Upper lobe of left lung (tissue), 6 donors: Measurements from ENCODE around the gene CTSL. TPM values are rescaled to one million over a fixed set of nuclear protein-coding genes. Genes with fewer than 3 reads are reported as not detected.
A peak's percentile ranks its signal among the peaks of the same experiment; 100 is the strongest.

Source experiments
- ATAC-seq, 2 donors: fragments of 200-7000 bp; cut with Tn5 transposase; one replicate each; pipeline ENCODE4 v1.9.1; 2022; ENCODE audit warnings: mild to moderate bottlenecking in 2 of 2, moderate library complexity in 2 of 2; ENCODE audit not compliant: low FRiP score in 2 of 2
- DNase-seq, 2 donors: peaks; one replicate each; pipeline ENCODE4 v3.0.0-alpha.2; 2019 to 2020
- H3K27ac ChIP-seq, 4 donors: fragments of 200-600 bp; sonication (generic); one replicate each; pipeline ENCODE4 v1.5.1; 2016 to 2019
- H3K27me3 ChIP-seq, 4 donors: fragments of 200-600 bp; sonication (generic); one replicate each; pipeline ENCODE4 v1.5.1; 2017 to 2019
- H3K36me3 ChIP-seq, 4 donors: fragments of 200-600 bp; sonication (generic); one replicate each; pipeline ENCODE4 v1.5.1; 2016 to 2019
- H3K4me1 ChIP-seq, 4 donors: fragments of 200-600 bp; sonication (generic); one replicate each; pipeline ENCODE4 v1.5.1; 2018 to 2019
- H3K4me3 ChIP-seq, 4 donors: fragments of 200-600 bp; sonication (generic); one replicate each; pipeline ENCODE4 v1.5.1; 2017 to 2019; ENCODE audit warnings: mild to moderate bottlenecking in 2 of 4, moderate library complexity in 1 of 4
- H3K9me3 ChIP-seq, 4 donors: fragments of 200-600 bp; sonication (generic); one replicate each; pipeline ENCODE4 v1.5.1; 2018 to 2019
- CTCF ChIP-seq, 6 experiments: fragments of 450-650 bp in 4 of 6; fragments of 200-600 bp in 2 of 6; sonication (generic) in 2 of 6; IDR thresholded peaks; one replicate each; pipeline ENCODE4 v1.5.1; 2016 to 2019; ENCODE audit warnings: antibody characterized with exemption in 6 of 6
- EP300 ChIP-seq, 4 donors: sonication (generic); formaldehyde crosslinking; IDR thresholded peaks; one replicate each; pipeline ENCODE4 v1.5.1; 2017; ENCODE audit warnings: antibody characterized with exemption in 4 of 4, control low read depth in 2 of 4
- POLR2A ChIP-seq, 4 donors: fragments of 450-650 bp; IDR thresholded peaks; one replicate each; pipeline ENCODE4 v1.5.1; 2016 to 2017; ENCODE audit warnings: antibody characterized with exemption in 4 of 4, mild to moderate bottlenecking in 2 of 4
- POLR2AphosphoS5 ChIP-seq, 2 donors: sonication (generic); formaldehyde crosslinking; IDR thresholded peaks; one replicate each; pipeline ENCODE4 v1.5.1; 2017; ENCODE audit warnings: antibody characterized with exemption in 2 of 2
- WGBS, 2 donors: methylation state at CpG; one replicate each; pipeline ENCODE4 v1.1.5; 2017 to 2018; 5-methylcytosine and 5-hydroxymethylcytosine counted together
- total RNA-seq, 6 donors: library from RNA; depleted of rRNA in 4 of 6; stranded (reverse); fragments of >200 nt in 4 of 6; gene quantifications; one replicate each; pipeline versions ENCODE4 v1.1.0 to v1.2.1, GENCODE V29; 2016 to 2021
- donor health status: DM: no; HTN: no; CAD: no; lungs with moderate emphysema.
- donor health status: DM: no; HTN: yes; CAD: no; lungs with severe emphysema.

CTSL gene
- total RNA-seq, 6 donors from 2014 or later, result 71.4 to 198 (median 144) TPM

- Histone ChIP-seq H3K4me1 (peaks cover 10 to 14% (median 12%) of the 10 kb centered on the region in 4 donors), H3K36me3 (peaks cover 11 to 32% (median 19%) of the 10 kb centered on the region in 4 donors), H3K27me3 (no peaks in the 10 kb centered on the region), H3K9me3 (no peaks in the 10 kb centered on the region), H3K4me3 (no peak overlapping the region), H3K27ac (peak overlapping the region in 3 of 4 donors; percentile 4 to 64 (median 30))
- WGBS, 2 donors, result 64 to 71% methylated on average over 4 of the region's 4 CpGs
- TF ChIP-seq POLR2A (IDR thresholded peaks at IDR 0.05) (no peak), POLR2AphosphoS5 (IDR thresholded peaks at IDR 0.05) (no peak), EP300 (IDR thresholded peaks at IDR 0.05) (no peak), CTCF (IDR thresholded peaks at IDR 0.05) (no peak)
- DNase-seq (no peak), ATAC-seq (no peak)
Measured at GRCh38 chr9:87685441-87685840, 40.5 kb upstream of the CTSL start.

GRCh38 chr9:87685871-87686519, 39.9 kb upstream of the CTSL start:
- 54 to 59% methylated on average over 12 to 14 of the region's 14 CpGs for WGBS, 2 donors
- Histone ChIP-seq H3K27me3 (no peaks in the 10 kb centered on the region), H3K4me3 (no peak overlapping the region), H3K36me3 (peaks cover 11 to 32% (median 19%) of the 10 kb centered on the region in 4 donors), H3K4me1 (peaks cover 10 to 14% (median 12%) of the 10 kb centered on the region in 4 donors), H3K9me3 (no peaks in the 10 kb centered on the region), H3K27ac (peak overlapping the region in 2 of 4 donors; percentile 27 to 64)
- ATAC-seq (peak; percentile 64 to 82), DNase-seq (peak in 1 of 2 donors; percentile 49)
- no peak for TF ChIP-seq CTCF (IDR thresholded peaks at IDR 0.05)
- peak in 1 of 2 donors; percentile 6 for TF ChIP-seq POLR2AphosphoS5 (IDR thresholded peaks at IDR 0.05)
- peak in 1 of 4 donors; percentile 9 for TF ChIP-seq POLR2A (IDR thresholded peaks at IDR 0.05)
- no peak for TF ChIP-seq EP300 (IDR thresholded peaks at IDR 0.05)

- peak overlapping the region in 2 of 4 donors; percentile 27 to 64 for H3K27ac ChIP-seq
- ATAC-seq, result no peak
- whole genome bisulfite sequencing, 2 donors, result 95 to 98% methylated on average over 12 to 14 of the region's 14 CpGs
Measured at GRCh38 chr9:87686520-87687090, 39.3 kb upstream of the CTSL start.

GRCh38 chr9:87687207-87687606, 38.7 kb upstream of the CTSL start:
- H3K4me1 ChIP-seq, result peaks cover 10 to 14% (median 12%) of the 10 kb centered on the region in 4 donors
- H3K36me3 ChIP-seq, result peaks cover 0 to 22% (median 9%) of the 10 kb centered on the region in 4 donors
- TF ChIP-seq POLR2A (IDR thresholded peaks at IDR 0.05) (no peak), EP300 (IDR thresholded peaks at IDR 0.05) (no peak), CTCF (IDR thresholded peaks at IDR 0.05) (no peak), POLR2AphosphoS5 (IDR thresholded peaks at IDR 0.05) (no peak)
- no peak overlapping the region for H3K27ac ChIP-seq
- no peaks in the 10 kb centered on the region for H3K27me3 ChIP-seq
- DNase-seq (no peak), ATAC-seq (no peak)
- 52 to 77% methylated on average over 4 of the region's 4 CpGs for WGBS, 2 donors
- H3K9me3 ChIP-seq, result no peaks in the 10 kb centered on the region
- no peak overlapping the region for H3K4me3 ChIP-seq

More at GRCh38 chr9:87686520-87687090, 39.3 kb upstream of the CTSL start:
- Histone ChIP-seq H3K9me3 (no peaks in the 10 kb centered on the region), H3K4me1 (peaks cover 10 to 14% (median 12%) of the 10 kb centered on the region in 4 donors), H3K27me3 (no peaks in the 10 kb centered on the region), H3K36me3 (peaks cover 6 to 27% (median 14%) of the 10 kb centered on the region in 4 donors), H3K4me3 (no peak overlapping the region)
- DNase-seq, result no peak
- no peak for TF ChIP-seq CTCF (IDR thresholded peaks at IDR 0.05)
